NCI-H2107 treated with DMSO at 0.1 percent for 48 hours (cell line): Measurements from ENCODE around the gene USHBP1.

Experiments
- DNase-seq: peaks from one replicate; lab custom pipeline; 2025; ENCODE audit not compliant: unreplicated experiment; lab: John Stamatoyannopoulos, UW

USHBP1 gene

DNA sequence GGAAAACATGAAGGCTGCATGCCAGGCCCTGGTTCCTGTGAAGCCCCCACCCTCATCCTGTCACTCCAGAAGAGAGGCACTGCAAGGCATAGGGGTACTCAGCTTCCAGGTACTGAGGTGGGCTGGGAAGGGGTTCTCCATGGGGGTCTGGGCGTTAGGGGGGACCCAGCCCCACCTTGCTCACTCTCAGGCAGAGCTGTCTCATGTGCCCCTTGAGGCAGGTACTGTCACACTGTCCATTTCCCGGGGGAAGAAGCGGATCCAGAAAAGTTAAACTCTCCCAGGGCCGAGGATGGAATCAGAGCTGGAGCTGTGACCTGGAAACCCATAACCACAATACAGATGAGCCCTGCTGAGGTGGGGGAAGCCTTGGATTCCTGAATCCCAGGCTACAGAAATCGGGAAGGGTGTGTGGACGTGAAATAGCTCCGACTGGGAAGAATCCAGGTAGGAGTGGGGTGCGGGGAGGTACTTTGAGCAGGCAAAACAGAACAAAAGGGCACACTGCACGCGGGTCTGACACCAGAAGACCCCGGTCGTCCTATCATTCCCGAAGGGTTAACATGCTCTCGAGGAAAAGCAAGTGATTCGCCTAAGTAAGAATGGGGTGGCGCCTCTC, 49.9 kb downstream of the USHBP1 start:
- no peak for DNase-seq

DNA sequence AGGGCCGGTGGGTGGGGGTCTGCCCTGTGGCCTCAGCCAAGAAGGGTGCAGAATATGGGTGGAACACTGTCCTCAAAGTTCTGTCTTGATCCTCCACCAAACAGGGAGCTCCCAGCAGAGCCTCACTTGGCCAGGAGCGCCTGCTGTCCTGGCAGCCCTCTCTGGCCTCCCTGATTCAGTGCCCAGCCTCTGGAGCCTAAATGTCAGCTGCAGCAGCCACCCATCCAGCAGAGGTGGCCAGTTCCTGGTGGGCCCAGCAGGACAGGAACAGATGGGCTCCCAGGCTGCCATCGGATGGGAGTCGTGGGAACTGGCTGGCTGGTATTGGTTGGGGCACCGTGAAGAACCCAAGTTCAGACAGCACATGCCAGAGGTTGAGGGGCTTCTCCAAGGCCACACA, 51.2 kb downstream of the USHBP1 start:
- no peak for DNase-seq

DNA sequence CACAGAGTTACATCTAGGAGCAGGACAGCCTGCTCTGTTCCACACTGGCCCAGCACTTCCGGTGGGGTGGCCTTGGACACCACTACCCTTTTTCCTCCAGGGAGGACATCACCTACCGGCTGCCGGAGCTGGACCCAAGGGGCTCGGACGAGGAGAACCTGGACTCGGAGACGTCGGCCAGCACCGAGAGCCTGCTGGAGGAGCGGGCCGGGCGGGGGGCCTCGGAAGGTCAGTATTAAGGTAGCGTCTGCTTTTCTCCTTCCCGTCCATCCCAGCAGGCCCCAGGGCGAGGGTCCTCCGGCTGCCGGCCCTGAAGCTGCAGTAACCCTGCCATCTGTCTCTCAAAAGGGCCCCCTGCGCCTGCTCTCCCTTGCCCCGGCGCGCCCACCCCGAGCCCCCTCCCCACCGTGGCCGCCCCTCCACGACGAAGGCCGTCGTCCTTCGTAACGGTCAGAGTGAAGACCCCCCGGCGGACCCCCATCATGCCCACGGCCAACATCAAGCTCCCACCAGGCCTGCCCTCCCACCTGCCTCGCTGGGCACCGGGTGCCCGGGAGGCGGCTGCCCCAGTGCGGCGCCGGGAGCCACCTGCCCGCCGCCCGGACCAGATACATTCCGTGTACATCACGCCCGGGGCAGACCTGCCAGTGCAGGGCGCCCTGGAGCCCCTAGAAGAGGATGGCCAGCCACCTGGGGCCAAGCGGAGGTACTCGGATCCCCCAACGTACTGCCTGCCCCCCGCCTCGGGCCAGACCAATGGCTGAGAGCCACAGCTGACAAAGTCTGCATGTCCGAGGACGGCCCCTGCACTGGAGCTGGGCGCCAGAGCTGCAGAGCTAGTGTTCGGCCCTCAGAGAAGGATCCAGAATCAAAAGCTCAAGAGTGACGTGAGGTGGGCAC, 52.7 kb downstream of the USHBP1 start:
- DNase-seq, result no peak

GRCh38 chr19:17210296-17210695, 54.2 kb downstream of the USHBP1 start:
- DNase-seq, result no peak

DNA sequence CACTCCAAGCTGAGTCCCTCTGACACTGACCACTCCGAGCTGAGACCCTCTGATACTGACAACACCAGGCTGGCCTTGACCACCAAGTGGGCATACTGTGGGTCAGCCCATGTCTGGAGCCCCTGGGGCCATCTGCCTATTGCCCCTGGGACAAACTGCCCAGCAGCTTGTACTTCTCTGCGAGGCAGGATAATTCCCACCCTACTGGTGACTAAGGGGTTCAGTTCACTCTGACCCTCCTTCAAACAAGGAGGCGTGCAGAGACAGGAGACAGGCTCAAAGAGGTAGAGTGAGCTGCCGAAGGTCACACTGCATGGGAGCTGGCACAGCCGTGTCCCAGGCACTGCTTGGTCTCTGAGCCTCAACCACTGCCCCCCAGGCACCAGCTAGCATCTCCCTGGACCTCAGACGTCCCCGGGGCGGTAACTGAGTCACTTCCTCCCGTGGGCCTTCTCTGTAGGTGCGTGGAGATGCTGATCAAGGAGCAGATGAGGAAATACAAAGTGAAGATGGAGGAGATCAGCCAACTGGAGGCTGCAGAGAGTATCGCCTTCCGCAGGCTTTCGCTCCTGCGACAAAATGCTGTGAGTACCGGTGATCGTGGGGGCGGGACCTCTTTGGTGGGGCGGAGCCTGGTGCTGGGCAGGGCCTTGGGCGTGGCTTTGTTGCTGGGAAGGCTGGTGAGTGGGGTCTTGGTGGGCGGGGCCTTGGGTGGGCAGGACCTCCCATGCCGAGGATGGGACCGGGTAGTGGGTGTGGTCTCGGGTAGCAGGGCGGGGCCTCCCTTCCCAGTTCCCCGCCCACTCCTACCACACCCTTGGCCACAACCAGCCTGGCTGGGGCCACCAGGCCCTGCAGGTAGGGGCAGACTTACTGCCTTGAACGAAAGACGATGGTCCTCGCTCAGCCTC, 55.2 kb downstream of the USHBP1 start:
- no peak for DNase-seq

- DNase-seq, result no peak
Measured at GRCh38 chr19:17206736-17207581, 57.6 kb downstream of the USHBP1 start.

DNA sequence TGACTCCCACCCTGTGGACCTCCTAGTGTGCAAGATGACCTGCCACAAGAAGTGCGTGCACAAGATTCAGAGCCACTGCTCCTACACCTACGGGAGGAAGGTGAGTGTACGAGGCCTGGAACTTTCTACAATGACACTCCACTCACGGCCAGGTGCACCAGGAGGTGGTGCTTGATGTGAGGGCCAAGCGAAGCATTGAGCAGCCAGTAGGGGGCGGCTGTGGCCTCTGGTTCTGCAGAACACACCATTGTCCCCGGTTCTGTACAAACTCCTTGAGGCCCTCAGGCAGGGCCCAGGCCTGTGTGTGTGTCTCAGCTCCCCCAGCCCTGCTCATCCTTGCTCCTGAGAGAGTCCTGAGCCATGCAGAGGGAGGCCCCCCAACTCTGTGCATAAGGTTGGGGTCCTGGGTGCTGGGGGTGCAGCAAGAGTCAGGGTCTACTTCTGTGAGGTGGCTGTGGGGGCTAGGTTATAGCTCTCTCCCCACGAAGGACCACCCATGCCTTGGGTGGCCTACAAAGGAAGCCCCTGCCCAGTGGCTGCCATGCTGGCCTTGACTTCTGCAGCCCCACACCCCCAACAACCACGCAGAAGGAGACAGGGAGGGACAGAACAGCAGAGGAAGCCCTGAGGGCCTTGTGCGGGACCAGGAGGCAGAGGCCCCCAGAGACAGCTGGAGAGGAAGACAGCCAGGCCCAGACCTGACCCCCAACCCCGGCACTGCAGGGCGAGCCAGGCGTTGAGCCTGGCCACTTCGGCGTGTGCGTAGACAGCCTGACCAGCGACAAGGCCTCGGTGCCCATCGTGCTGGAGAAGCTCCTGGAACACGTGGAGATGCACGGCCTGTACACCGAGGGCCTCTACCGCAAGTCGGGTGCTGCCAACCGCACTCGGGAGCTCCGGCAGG, 59.1 kb downstream of the USHBP1 start:
- no peak for DNase-seq

DNA sequence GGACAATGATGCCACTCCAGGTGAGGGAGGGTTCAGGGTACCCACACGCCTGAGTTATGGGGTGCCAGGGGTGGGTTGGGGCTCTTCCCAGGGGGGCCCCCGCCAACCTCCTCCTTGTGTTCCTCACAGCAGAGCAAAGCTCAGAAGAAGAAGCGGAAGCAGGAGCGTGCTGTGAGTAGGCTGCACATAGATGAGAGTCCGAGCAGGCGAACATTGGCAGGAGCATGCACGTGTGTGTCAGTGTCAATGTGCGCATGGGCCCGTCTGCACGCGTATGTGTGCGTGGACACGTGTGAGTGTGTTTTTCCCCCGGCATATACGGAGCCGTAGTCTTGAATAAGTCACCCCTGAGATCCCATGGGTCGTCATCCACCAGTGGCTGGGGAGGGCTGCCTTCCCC, 61.8 kb downstream of the USHBP1 start:
- DNase-seq, result no peak

- no peak for DNase-seq
Measured at GRCh38 chr19:17202249-17202648, 62.3 kb downstream of the USHBP1 start.

- DNase-seq, result no peak
Measured at GRCh38 chr19:17200408-17201079, 64.0 kb downstream of the USHBP1 start.
